Left colon (tissue), 2 donors: Measurements from ENCODE around the gene CRLF1. TPM values are rescaled to one million over a fixed set of nuclear protein-coding genes. Genes with fewer than 3 reads are reported as not detected.

Experiments
- ATAC-seq: fragments of 200-7000 bp; cut with Tn5 transposase; one replicate; pipeline ENCODE4 v1.9.1; 2020; ENCODE audit warnings: mild to moderate bottlenecking, moderate library complexity
- DNase-seq, 2 donors: peaks; one replicate each; pipeline ENCODE4 v3.0.0-alpha.2; 2020
- intact Hi-C, 2 donors: fragments of 100-400 bp; cut with DNase I in 1 of 2; cut with micrococcal nuclease in 1 of 2; formaldehyde crosslinking; loops; one replicate each; pipeline versions ENCODE4 v1.11.2 to v1.14.0; 2022; cut with DNase I, micrococcal nuclease
- total RNA-seq, 2 donors: library from RNA; stranded (reverse); fragmentation: NEBNext Ultra II Directional; extraction: Animal tissue kit (Norgen Biotek cat#: 25700); gene quantifications; one replicate each; pipeline ENCODE4 v1.2.1, GENCODE V29; 2021
- donor health status: DM: no; HTN: no; CAD: no.
- donor health status: DM: yes; HTN: yes; CAD: no.

CRLF1 gene
- total RNA-seq, 2 donors from 2014 or later = 1.3 to 2.4 TPM

GRCh38 chr19:18637673-18638630 is 31.4 kb upstream of the CRLF1 start:
- peak; percentile 47 for ATAC-seq
- DNase-seq = peak; percentile 56 to 73
- intact Hi-C loops = no loop called here

- no peak for DNase-seq
- intact Hi-C loops = no loop called here
Observed at GRCh38 chr19:18636969-18637629, 30.5 kb upstream of the CRLF1 start, which contains the start of gene KLHL26. TSS of gene KLHL26 (plus strand) at chr19:18637028. CDS start at chr19:18637055, 27 bp downstream.

GRCh38 chr19:18636183-18636968 is 29.8 kb upstream of the CRLF1 start:
- intact Hi-C loops = no loop called here
- ATAC-seq = peak; percentile 83
- peak; percentile 98 to 100 for DNase-seq

More at GRCh38 chr19:18636969-18637629, 30.5 kb upstream of the CRLF1 start, which contains the start of gene KLHL26:
- no peak for ATAC-seq

- ATAC-seq = no peak
Observed at GRCh38 chr19:18635831-18636182, 29.2 kb upstream of the CRLF1 start.

GRCh38 chr19:18634612-18635297 is 28.2 kb upstream of the CRLF1 start:
- intact Hi-C loops = no loop called here
- ATAC-seq (peak; percentile 5), DNase-seq (peak in 1 of 2 donors; percentile 45)

More at GRCh38 chr19:18635831-18636182, 29.2 kb upstream of the CRLF1 start:
- no peak for DNase-seq
- intact Hi-C loops = no loop called here

GRCh38 chr19:18633321-18633720 is 26.7 kb upstream of the CRLF1 start:
- ATAC-seq (no peak), DNase-seq (peak; percentile 58 to 69)
- intact Hi-C loops = no loop called here

GRCh38 chr19:18629166-18630088 is 22.8 kb upstream of the CRLF1 start:
- ATAC-seq (no peak), DNase-seq (no peak)

GRCh38 chr19:18626906-18627305 is 20.3 kb upstream of the CRLF1 start:
- DNase-seq (no peak), ATAC-seq (no peak)
- intact Hi-C loops = no loop called here

More at GRCh38 chr19:18629166-18630088, 22.8 kb upstream of the CRLF1 start:
- intact Hi-C loops = no loop called here

GRCh38 chr19:18620902-18621301 is 14.3 kb upstream of the CRLF1 start:
- intact Hi-C loops = no loop called here

GRCh38 chr19:18620311-18620710 is 13.7 kb upstream of the CRLF1 start:
- intact Hi-C loops = no loop called here
- no peak for ATAC-seq
- no peak for DNase-seq

More at GRCh38 chr19:18620902-18621301, 14.3 kb upstream of the CRLF1 start:
- no peak for DNase-seq
- no peak for ATAC-seq

GRCh38 chr19:18618236-18618635 is 11.6 kb upstream of the CRLF1 start:
- DNase-seq (no peak), ATAC-seq (no peak)
- intact Hi-C loops = no loop called here

GRCh38 chr19:18617562-18617961 is 11.0 kb upstream of the CRLF1 start:
- DNase-seq = no peak
- no peak for ATAC-seq
- intact Hi-C loops = no loop called here

GRCh38 chr19:18616023-18616422 is 9.4 kb upstream of the CRLF1 start:
- no peak for DNase-seq
- intact Hi-C loops = no loop called here
- ATAC-seq = no peak

- ATAC-seq (no peak), DNase-seq (no peak)
- intact Hi-C loops = no loop called here
Observed at GRCh38 chr19:18613589-18614234, 7.1 kb upstream of the CRLF1 start.

- intact Hi-C loops = no loop called here
- ATAC-seq (no peak), DNase-seq (peak in 1 of 2 donors; percentile 32)
Observed at GRCh38 chr19:18612772-18613588, 6.4 kb upstream of the CRLF1 start, which contains the start of gene TMEM59L. TSS of gene TMEM59L (plus strand) at chr19:18612870. CDS start at chr19:18612959, 89 bp downstream.
